Measurements from ENCODE around the gene ZNF610.
A peak's percentile ranks its signal among the peaks of the same experiment; 100 is the strongest.
"Not testable (repeated sequence)": the region's sequence is repeated elsewhere in the genome, so short reads cannot be mapped to it uniquely, and the experiment has no call there.

ZNF610 gene

DNA sequence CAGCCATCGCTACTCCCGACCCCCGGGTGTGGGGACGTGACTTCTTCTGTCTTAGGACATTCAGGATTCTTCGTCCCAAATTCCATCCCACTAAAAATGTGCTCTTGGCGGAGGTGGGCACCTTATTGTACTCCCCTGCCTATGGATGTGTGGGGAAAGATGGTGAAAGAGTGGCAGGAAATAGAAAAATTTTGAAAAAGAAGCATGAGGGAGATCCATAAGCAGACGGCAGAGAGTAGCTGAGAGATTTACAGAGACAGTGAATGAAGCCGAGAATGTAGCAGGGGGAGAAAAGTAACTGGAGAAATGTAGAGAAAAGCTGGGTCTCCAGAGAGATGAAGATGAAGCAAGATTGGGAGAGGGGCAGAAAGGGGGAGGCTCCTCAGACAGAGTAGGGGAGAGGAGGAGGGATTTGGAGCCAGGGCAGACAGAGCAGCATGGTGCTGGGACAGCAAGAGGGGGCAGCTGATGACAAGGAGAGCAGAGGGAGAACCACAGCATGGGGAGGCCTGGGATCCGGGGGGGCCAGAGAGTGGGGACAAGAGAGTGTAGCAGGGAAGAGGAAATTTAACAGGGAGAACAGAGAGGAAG lies 843 bp downstream of the ZNF610 start:
- no peaks in the 10 kb centered on the region for H3K36me3 ChIP-seq (ENCODE audit: insufficient read depth, low read length)

DNA sequence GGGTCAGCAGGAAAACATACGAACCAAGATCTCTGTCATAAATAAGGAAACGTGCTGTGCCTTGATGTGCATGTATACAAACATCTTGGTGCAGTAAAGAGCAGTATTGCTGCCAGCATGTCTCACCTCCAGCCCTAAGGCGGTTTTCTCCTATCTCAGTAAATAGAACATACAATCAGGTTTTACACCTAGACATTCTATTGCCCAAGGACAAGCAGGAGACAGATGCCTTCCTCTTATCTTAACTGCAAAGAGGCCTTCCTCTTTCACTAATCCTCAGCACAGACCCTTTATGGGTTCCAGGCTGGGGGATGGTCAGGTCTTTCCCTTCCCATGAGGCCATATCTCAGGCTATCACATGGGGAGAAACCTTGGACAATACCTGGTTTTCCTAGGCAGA lies 3.0 kb downstream of the ZNF610 start:
- H3K4me1 ChIP-seq (ENCODE audit: insufficient read depth, low read length); H3K9ac ChIP-seq (ENCODE audit: low read length); H3K27ac ChIP-seq (ENCODE audit: low read depth, low read length); H3K27me3 ChIP-seq (ENCODE audit: control insufficient read depth in 1 of 2, insufficient read depth in 2 of 2, low read length in 2 of 2); H3K4me3 ChIP-seq (ENCODE audit: low read depth in 1 of 2, low read length in 2 of 2); H3K36me3 ChIP-seq (ENCODE audit: insufficient read depth, low read length); H3K9me3 ChIP-seq (ENCODE audit: low read length): not testable (repeated sequence)

More for the DNA sequence above, 843 bp downstream of the ZNF610 start:
- peaks cover 9% of the 10 kb centered on the region for H3K4me1 ChIP-seq (ENCODE audit: insufficient read depth, low read length)
- H3K27me3 ChIP-seq (ENCODE audit: control insufficient read depth in 1 of 2, insufficient read depth in 2 of 2, low read length in 2 of 2): no peaks in the 10 kb centered on the region
- peak overlapping the region; percentile 84 for H3K9ac ChIP-seq (ENCODE audit: low read length)
- H3K4me3 ChIP-seq (ENCODE audit: low read depth in 1 of 2, low read length in 2 of 2): peak overlapping the region; percentile 72 to 80
- H3K9me3 ChIP-seq (ENCODE audit: low read length): peaks cover 12% of the 10 kb centered on the region
- H3K27ac ChIP-seq (ENCODE audit: low read depth, low read length): peak overlapping the region; percentile 64

DNA sequence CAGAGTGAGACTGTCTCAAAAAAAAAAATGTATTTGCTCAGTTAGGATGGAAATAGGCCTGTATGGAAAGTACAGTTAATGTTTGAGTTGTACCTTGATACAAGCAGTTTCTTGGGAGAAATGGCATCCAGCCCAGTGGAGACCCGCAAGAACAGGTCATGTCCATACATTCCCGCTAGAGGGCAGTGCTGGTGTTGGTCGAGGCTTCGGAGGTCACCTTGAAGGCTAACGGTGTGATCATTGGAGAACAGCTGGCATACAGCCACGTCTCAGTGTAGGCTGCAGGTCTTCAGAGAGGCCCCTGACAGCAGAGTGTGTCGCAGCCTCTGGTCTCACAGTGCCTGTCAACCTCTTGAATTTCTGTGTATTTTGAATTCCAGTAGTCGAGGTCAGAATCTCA lies 7.5 kb downstream of the ZNF610 start:
- Histone ChIP-seq H3K4me3 (ENCODE audit: low read depth in 1 of 2, low read length in 2 of 2) (no peak overlapping the region), H3K27me3 (ENCODE audit: control insufficient read depth in 1 of 2, insufficient read depth in 2 of 2, low read length in 2 of 2) (no peaks in the 10 kb centered on the region), H3K9me3 (ENCODE audit: low read length) (no peaks in the 10 kb centered on the region), H3K36me3 (ENCODE audit: insufficient read depth, low read length) (peaks cover 10% of the 10 kb centered on the region), H3K27ac (ENCODE audit: low read depth, low read length) (no peak overlapping the region), H3K9ac (ENCODE audit: low read length) (no peak overlapping the region), H3K4me1 (ENCODE audit: insufficient read depth, low read length) (no peaks in the 10 kb centered on the region)

DNA sequence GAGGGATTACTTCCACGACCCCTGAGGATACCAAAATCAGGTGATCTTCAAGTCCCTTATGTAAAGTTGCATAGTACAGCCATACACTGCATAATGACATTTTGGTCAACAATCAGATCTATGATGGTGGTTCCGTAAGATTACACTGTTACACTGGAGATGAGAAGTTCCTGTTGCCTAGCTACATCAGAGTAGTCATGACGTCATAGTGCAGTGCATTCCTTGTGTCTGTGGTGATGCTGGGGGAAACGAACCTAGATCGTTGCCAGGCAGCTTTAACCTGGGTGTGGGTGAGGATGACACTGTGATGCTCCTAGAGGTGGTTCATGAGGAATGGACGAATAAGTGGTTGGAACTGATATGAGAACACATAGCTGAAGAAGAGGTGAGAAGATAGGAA lies 9.1 kb downstream of the ZNF610 start:
- H3K9me3 ChIP-seq (ENCODE audit: low read length): no peaks in the 10 kb centered on the region
- no peaks in the 10 kb centered on the region for H3K27me3 ChIP-seq (ENCODE audit: control insufficient read depth in 1 of 2, insufficient read depth in 2 of 2, low read length in 2 of 2)
- H3K9ac ChIP-seq (ENCODE audit: low read length): no peak overlapping the region
- H3K27ac ChIP-seq (ENCODE audit: low read depth, low read length): no peak overlapping the region
- no peaks in the 10 kb centered on the region for H3K4me1 ChIP-seq (ENCODE audit: insufficient read depth, low read length)
- H3K4me3 ChIP-seq (ENCODE audit: low read depth in 1 of 2, low read length in 2 of 2): no peak overlapping the region
- peaks cover 17% of the 10 kb centered on the region for H3K36me3 ChIP-seq (ENCODE audit: insufficient read depth, low read length)

DNA sequence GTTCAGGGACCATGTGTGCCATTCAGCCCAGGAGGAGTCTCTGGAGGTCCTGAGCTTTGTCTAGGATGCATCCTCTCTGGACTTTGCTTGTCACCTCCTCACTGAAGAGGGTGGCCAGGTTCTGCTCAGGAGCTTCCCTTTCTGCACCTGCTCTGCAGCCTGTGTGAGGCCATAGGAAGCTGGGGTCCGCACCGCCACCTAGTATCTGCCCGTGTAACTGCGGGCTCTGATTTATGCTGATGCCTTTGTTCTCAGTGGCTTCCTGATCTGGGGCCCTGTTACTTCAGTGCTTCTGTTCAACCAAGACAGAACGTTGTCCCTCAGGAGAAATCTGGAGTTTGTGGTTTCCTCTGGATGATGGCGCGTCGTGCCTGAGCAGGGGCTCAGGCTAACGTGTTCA lies 15.5 kb downstream of the ZNF610 start:
- H3K27me3 ChIP-seq (ENCODE audit: control insufficient read depth in 1 of 2, insufficient read depth in 2 of 2, low read length in 2 of 2): no peaks in the 10 kb centered on the region
- peaks cover 36% of the 10 kb centered on the region for H3K36me3 ChIP-seq (ENCODE audit: insufficient read depth, low read length)
- no peak overlapping the region for H3K9ac ChIP-seq (ENCODE audit: low read length)
- no peak overlapping the region for H3K4me3 ChIP-seq (ENCODE audit: low read depth in 1 of 2, low read length in 2 of 2)
- H3K9me3 ChIP-seq (ENCODE audit: low read length): no peaks in the 10 kb centered on the region
- H3K4me1 ChIP-seq (ENCODE audit: insufficient read depth, low read length): no peaks in the 10 kb centered on the region
- H3K27ac ChIP-seq (ENCODE audit: low read depth, low read length): no peak overlapping the region

DNA sequence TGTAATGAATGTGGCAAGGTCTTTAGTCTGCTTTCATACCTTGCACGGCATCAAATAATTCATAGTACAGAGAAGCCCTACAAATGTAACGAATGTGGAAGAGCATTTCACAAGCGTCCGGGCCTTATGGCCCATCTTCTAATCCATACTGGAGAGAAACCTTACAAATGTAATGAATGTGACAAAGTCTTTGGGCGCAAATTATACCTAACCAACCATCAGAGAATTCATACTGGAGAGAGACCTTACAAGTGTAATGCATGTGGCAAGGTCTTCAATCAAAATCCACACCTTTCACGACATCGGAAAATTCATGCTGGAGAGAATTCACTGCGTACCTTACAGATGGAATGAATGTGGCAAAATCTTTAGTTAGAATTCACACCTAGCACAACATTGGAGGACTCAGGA lies 30.4 kb downstream of the ZNF610 start:
- Histone ChIP-seq H3K27ac (ENCODE audit: low read depth, low read length) (no peak overlapping the region), H3K27me3 (ENCODE audit: control insufficient read depth in 1 of 2, insufficient read depth in 2 of 2, low read length in 2 of 2) (no peaks in the 10 kb centered on the region), H3K4me3 (ENCODE audit: low read depth in 1 of 2, low read length in 2 of 2) (no peak overlapping the region), H3K9me3 (ENCODE audit: low read length) (peaks cover 27% of the 10 kb centered on the region), H3K36me3 (ENCODE audit: insufficient read depth, low read length) (peaks cover 14% of the 10 kb centered on the region), H3K4me1 (ENCODE audit: insufficient read depth, low read length) (no peaks in the 10 kb centered on the region), H3K9ac (ENCODE audit: low read length) (no peak overlapping the region)

DNA sequence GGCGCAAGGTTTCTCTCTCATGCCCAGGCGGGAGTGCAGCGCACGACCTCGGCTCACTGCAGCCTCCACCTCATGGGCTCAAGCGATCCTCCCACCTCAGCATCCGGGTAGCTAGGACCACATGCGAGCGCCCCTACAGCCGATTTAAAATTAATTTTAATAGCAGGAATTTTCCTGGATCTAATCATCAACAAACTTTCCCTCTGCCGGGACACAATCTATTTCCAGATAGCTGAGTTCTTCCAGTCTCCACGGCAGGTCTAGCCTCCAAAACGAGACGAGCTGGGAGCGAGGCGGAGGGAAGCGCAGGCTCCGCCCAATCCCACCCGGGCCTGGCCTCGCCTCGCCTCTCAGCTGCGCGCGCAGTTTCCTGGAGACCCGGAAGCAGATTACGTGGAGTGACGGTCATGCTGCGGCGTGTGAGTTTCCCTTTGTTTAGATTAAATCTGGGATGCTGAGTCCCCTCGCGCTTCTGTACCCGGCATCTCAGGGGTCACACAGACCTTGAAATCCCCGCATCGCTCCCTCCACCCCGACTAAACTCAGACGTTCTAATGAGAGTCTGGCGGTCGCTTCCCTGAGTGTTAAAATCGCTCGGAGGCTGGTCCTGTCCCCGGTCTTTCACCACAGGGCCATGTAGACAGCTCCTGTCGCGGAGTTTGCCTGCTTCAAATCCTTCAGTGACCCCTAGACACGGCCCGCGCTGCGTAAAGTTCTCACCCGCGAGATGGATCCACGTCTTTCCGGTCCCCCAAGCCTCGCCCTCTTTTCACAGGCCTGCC lies 33.7 kb downstream of the ZNF610 start, which contains the start of gene ZNF880:
TSS of gene ZNF880 (plus strand) at position 365 of the 782 bp plus-strand sequence. CDS start at position 408, 43 bp downstream.
- peaks cover 14% of the 10 kb centered on the region for H3K9me3 ChIP-seq (ENCODE audit: low read length)

DNA sequence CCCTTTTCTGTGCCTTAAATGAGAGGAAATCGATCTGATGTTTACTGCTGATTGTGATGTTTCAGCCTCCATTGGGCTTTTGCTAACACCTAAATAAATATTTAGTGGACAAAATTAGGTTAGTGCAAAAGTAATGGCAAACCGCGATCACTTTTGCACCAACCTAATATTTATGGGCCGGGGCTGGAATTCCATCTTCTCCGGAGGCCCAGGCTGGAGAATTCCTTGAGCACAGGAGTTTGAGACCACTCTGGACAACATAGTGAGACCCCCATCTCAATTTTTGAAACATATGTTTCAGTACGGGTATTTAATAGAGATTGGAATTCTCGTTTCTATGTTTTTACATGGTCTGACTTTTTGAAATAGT lies 34.3 kb downstream of the ZNF610 start:
- no peaks in the 10 kb centered on the region for H3K4me1 ChIP-seq (ENCODE audit: insufficient read depth, low read length)
- H3K27me3 ChIP-seq (ENCODE audit: control insufficient read depth in 1 of 2, insufficient read depth in 2 of 2, low read length in 2 of 2): no peaks in the 10 kb centered on the region
- H3K9ac ChIP-seq (ENCODE audit: low read length): peak overlapping the region; percentile 97
- peaks cover 21% of the 10 kb centered on the region for H3K36me3 ChIP-seq (ENCODE audit: insufficient read depth, low read length)
- peak overlapping the region; percentile 81 for H3K27ac ChIP-seq (ENCODE audit: low read depth, low read length)
- peak overlapping the region; percentile 59 to 99 for H3K4me3 ChIP-seq (ENCODE audit: low read depth in 1 of 2, low read length in 2 of 2)
- peaks cover 10% of the 10 kb centered on the region for H3K9me3 ChIP-seq (ENCODE audit: low read length)

More for the DNA sequence above, 33.7 kb downstream of the ZNF610 start, which contains the start of gene ZNF880:
- Histone ChIP-seq H3K36me3 (ENCODE audit: insufficient read depth, low read length) (peaks cover 21% of the 10 kb centered on the region), H3K4me3 (ENCODE audit: low read depth in 1 of 2, low read length in 2 of 2) (peak within 1 kb of the TSS; percentile 59 to 99), H3K27me3 (ENCODE audit: control insufficient read depth in 1 of 2, insufficient read depth in 2 of 2, low read length in 2 of 2) (no peaks in the 10 kb centered on the region), H3K27ac (ENCODE audit: low read depth, low read length) (peak within 1 kb of the TSS; percentile 81), H3K9ac (ENCODE audit: low read length) (peak within 1 kb of the TSS; percentile 97), H3K4me1 (ENCODE audit: insufficient read depth, low read length) (no peaks in the 10 kb centered on the region)

DNA sequence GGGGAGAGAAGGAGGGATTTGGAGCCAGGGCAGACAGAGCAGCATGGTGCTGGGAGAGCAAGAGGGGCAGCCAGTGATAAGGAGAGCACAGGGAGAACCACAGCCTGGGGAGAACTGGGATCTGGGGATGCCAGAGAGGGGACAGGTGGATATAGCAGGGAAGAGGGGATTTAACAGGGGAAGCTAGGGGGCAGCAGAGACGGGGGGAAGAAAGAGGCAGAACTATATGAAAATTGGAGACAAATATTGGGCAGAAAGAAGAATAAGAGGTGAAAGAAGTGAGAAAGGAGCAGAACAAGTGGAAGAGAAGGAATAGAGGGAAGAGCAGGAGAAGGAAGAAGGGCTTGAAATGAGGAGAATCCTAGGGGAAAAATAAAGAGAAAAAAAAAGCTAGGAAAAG lies 55.1 kb downstream of the ZNF610 start:
- no peaks in the 10 kb centered on the region for H3K27me3 ChIP-seq (ENCODE audit: control insufficient read depth in 1 of 2, insufficient read depth in 2 of 2, low read length in 2 of 2)
- H3K9ac ChIP-seq (ENCODE audit: low read length): no peak overlapping the region
- no peak overlapping the region for H3K4me3 ChIP-seq (ENCODE audit: low read depth in 1 of 2, low read length in 2 of 2)
- H3K4me1 ChIP-seq (ENCODE audit: insufficient read depth, low read length): no peaks in the 10 kb centered on the region
- peaks cover 30% of the 10 kb centered on the region for H3K9me3 ChIP-seq (ENCODE audit: low read length)
- no peak overlapping the region for H3K27ac ChIP-seq (ENCODE audit: low read depth, low read length)
- H3K36me3 ChIP-seq (ENCODE audit: insufficient read depth, low read length): peaks cover 10% of the 10 kb centered on the region

DNA sequence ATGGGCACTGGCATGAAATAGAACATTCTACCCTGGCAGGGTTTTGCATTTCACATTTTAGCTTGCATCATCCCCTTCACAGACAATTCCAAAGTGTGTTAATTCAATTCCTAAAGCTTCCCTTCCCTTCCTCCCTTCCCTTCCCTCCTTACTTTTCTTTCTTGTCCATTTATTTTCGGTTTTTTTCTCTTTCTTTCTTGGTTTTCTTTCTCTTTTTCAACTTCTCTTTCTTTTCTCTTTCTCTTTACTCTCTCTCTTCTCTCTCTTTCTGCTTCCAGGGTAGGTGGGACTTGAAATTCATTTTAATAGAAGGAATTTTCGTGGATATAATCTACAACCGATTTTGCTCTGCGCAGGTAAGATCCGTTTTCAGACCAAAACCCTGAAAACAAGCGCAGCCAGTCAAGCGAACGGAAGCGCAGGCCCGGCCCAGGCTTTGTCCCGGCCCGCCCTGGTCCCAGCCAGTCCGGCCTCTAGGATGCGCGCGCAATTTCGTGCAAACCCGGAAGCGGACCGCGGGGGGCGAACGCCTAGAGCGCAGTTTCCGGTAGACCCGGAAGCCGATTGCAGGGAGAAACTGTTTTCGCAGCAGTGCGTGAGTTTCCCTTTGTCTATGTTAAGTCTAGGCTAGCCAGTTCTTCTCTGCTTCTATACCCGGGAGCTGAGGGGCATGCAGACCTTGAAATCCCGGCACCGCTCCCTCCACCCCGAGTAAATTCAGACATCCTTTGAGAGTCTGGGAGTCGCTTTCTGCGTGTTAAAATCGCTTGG lies 61.5 kb downstream of the ZNF610 start, which contains the start of gene ZNF528:
TSS of gene ZNF528 (plus strand) at position 540 of the 771 bp plus-strand sequence. CDS start 4,165 bp downstream, outside the sequence.
- H3K4me1 ChIP-seq (ENCODE audit: insufficient read depth, low read length): peaks cover 8% of the 10 kb centered on the region
- peak within 1 kb of the TSS; percentile 89 to 92 for H3K4me3 ChIP-seq (ENCODE audit: low read depth in 1 of 2, low read length in 2 of 2)
- peaks cover 4% of the 10 kb centered on the region for H3K9me3 ChIP-seq (ENCODE audit: low read length)
- H3K9ac ChIP-seq (ENCODE audit: low read length): peak within 1 kb of the TSS; percentile 34
- H3K36me3 ChIP-seq (ENCODE audit: insufficient read depth, low read length): peaks cover 33% of the 10 kb centered on the region
- H3K27me3 ChIP-seq (ENCODE audit: control insufficient read depth in 1 of 2, insufficient read depth in 2 of 2, low read length in 2 of 2): no peaks in the 10 kb centered on the region
- H3K27ac ChIP-seq (ENCODE audit: low read depth, low read length): peak within 1 kb of the TSS; percentile 75

DNA sequence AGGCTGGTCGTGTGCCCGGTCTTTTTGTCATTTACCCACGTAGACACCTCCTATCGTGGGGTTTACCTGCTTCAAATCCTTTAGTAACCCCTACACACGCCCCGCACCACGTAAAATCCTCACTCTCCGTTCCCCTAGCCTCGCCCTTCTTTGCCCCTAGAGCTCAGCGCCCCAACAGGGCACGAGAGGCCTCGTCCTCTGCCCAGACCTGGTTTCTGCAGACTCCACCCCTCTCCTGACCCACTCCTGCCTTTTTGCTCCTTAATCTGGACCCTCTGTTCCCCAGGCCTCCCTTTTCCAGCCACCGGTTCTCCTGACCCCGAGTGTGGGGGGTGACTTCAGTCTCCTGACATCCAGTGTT lies 62.0 kb downstream of the ZNF610 start:
- peaks cover 4% of the 10 kb centered on the region for H3K9me3 ChIP-seq (ENCODE audit: low read length)
- peaks cover 8% of the 10 kb centered on the region for H3K4me1 ChIP-seq (ENCODE audit: insufficient read depth, low read length)
- peak overlapping the region; percentile 89 to 92 for H3K4me3 ChIP-seq (ENCODE audit: low read depth in 1 of 2, low read length in 2 of 2)
- H3K27me3 ChIP-seq (ENCODE audit: control insufficient read depth in 1 of 2, insufficient read depth in 2 of 2, low read length in 2 of 2): no peaks in the 10 kb centered on the region
- H3K27ac ChIP-seq (ENCODE audit: low read depth, low read length): peak overlapping the region; percentile 75
- H3K9ac ChIP-seq (ENCODE audit: low read length): peak overlapping the region; percentile 34
- peaks cover 38% of the 10 kb centered on the region for H3K36me3 ChIP-seq (ENCODE audit: insufficient read depth, low read length)
